WTC11 (cell line): ENCODE measurements around the gene TRIOBP. TPM values are rescaled to one million over a fixed set of nuclear protein-coding genes. Genes with fewer than 3 reads are reported as not detected.

Experiments
- ATAC-seq: fragments of 200-7000 bp; cut with Tn5 transposase; 2 replicates; pipeline ENCODE4 v1.10.0; 2021; ENCODE audit warnings: mild to moderate bottlenecking, moderate library complexity
- CTCF ChIA-PET: fragments of 300-600 bp; sonication (Branson Sonifier 250); formaldehyde crosslinking; loops from one replicate; lab custom pipeline; 2021; ENCODE audit warnings: antibody characterized with exemption; lab: Charles Lee
- POLR2A ChIA-PET: fragments of 350-600 bp; sonication (Branson Sonifier 250); formaldehyde crosslinking; loops from one replicate; lab custom pipeline; 2021; ENCODE audit warnings: antibody characterized with exemption; lab: Charles Lee
- DNase-seq: peaks from one replicate; pipeline ENCODE4 v3.0.0; 2021; ENCODE audit warnings: low spot score
- H3K27ac Mint-ChIP-seq: 2 replicates; pipeline ENCODE4 v1.8.0; 2021; ENCODE audit warnings: mixed read lengths
- H3K27me3 Mint-ChIP-seq: 2 replicates; pipeline ENCODE4 v1.8.0; 2021; ENCODE audit warnings: low read depth, mild to moderate bottlenecking, moderate library complexity, mixed read lengths
- H3K36me3 Mint-ChIP-seq: 2 replicates; pipeline ENCODE4 v1.8.0; 2021; ENCODE audit warnings: mixed read lengths
- H3K4me1 Mint-ChIP-seq: 2 replicates; pipeline ENCODE4 v1.8.0; 2022; ENCODE audit warnings: mixed read lengths
- H3K4me3 Mint-ChIP-seq: 2 replicates; pipeline ENCODE4 v1.8.0; 2021; ENCODE audit warnings: mild to moderate bottlenecking, moderate library complexity, mixed read lengths
- H3K9me3 Mint-ChIP-seq: 2 replicates; pipeline ENCODE4 v1.8.0; 2021; ENCODE audit warnings: mixed read lengths
- ARID4B ChIP-seq: sonication (generic); formaldehyde crosslinking; IDR thresholded peaks from 2 replicates; pipeline ENCODE4 v1.8.0; 2023; ENCODE audit warnings: missing genetic modification reagents, mild to moderate bottlenecking, borderline replicate concordance
- CDX4 ChIP-seq: fragments of 250-450 bp; sonication (Bioruptor Pico); IDR thresholded peaks from 2 replicates; pipeline ENCODE4 v1.9.0; 2021; ENCODE audit warnings: moderate library complexity, mild to moderate bottlenecking, inconsistent platforms, borderline replicate concordance
- ELF4 ChIP-seq: sonication (generic); formaldehyde crosslinking; IDR thresholded peaks from 2 replicates; pipeline ENCODE4 v1.8.1; 2022; ENCODE audit warnings: low read depth, mild to moderate bottlenecking, moderate library complexity, missing genetic modification reagents
- ESRRA ChIP-seq: sonication (generic); formaldehyde crosslinking; IDR thresholded peaks from 2 replicates; pipeline ENCODE4 v1.8.1; 2022; ENCODE audit warnings: mild to moderate bottlenecking, missing genetic modification reagents, borderline replicate concordance
- ETV6 ChIP-seq: sonication (generic); formaldehyde crosslinking; IDR thresholded peaks from 2 replicates; pipeline ENCODE4 v1.8.1; 2022; ENCODE audit warnings: mild to moderate bottlenecking, missing genetic modification reagents
- FOXJ3 ChIP-seq: sonication (generic); formaldehyde crosslinking; IDR thresholded peaks from 2 replicates; pipeline ENCODE4 v1.9.0; 2021; ENCODE audit warnings: missing genetic modification reagents, mild to moderate bottlenecking, borderline replicate concordance
- GABPB1 ChIP-seq: sonication (generic); formaldehyde crosslinking; IDR thresholded peaks from 2 replicates; pipeline ENCODE4 v1.8.1; 2023; ENCODE audit warnings: mild to moderate bottlenecking, missing genetic modification reagents
- HMGA2 ChIP-seq: fragments of 250-450 bp; sonication (Bioruptor Pico); IDR thresholded peaks from 2 replicates; pipeline ENCODE4 v1.4.0; 2021; ENCODE audit warnings: mild to moderate bottlenecking, moderate library complexity
- JUN ChIP-seq: sonication (generic); formaldehyde crosslinking; IDR thresholded peaks from 2 replicates; pipeline ENCODE4 v1.8.0; 2023; ENCODE audit warnings: mild to moderate bottlenecking, missing genetic modification reagents
- NFYB ChIP-seq: sonication (generic); formaldehyde crosslinking; conservative IDR thresholded peaks from 2 replicates; pipeline ENCODE4 v1.8.0; 2022; ENCODE audit warnings: low read depth, missing genetic modification reagents
- SMAD3 ChIP-seq: sonication (generic); formaldehyde crosslinking; IDR thresholded peaks from 2 replicates; pipeline ENCODE4 v1.8.0; 2022; ENCODE audit warnings: missing genetic modification reagents, mild to moderate bottlenecking, borderline replicate concordance
- SOX15 ChIP-seq: fragments of 250-450 bp; sonication (Bioruptor Pico); IDR thresholded peaks from 2 replicates; pipeline ENCODE4 v1.9.0; 2021; ENCODE audit warnings: mild to moderate bottlenecking
- USF2 ChIP-seq: sonication (generic); formaldehyde crosslinking; IDR thresholded peaks from 2 replicates; pipeline ENCODE4 v1.8.1; 2023; ENCODE audit warnings: mild to moderate bottlenecking, missing genetic modification reagents, moderate library complexity
- ZNF121 ChIP-seq: sonication (generic); formaldehyde crosslinking; IDR thresholded peaks from 2 replicates; pipeline ENCODE4 v1.8.0; 2023; ENCODE audit warnings: missing genetic modification reagents
- ZNF263 ChIP-seq: sonication (generic); formaldehyde crosslinking; IDR thresholded peaks from 2 replicates; pipeline ENCODE4 v1.8.1; 2022; ENCODE audit warnings: low read depth, mild to moderate bottlenecking, moderate library complexity, missing genetic modification reagents
- total RNA-seq: library from RNA; stranded (reverse); gene quantifications from 3 replicates; pipeline ENCODE4 v1.2.3, GENCODE V29; 2021
- TF ChIP-seq, protein P1 (sequence below): sonication (generic); formaldehyde crosslinking; IDR thresholded peaks from 2 replicates; pipeline ENCODE4 v1.8.1; 2022; ENCODE audit warnings: mild to moderate bottlenecking, moderate library complexity, missing genetic modification reagents
- TF ChIP-seq, protein P2 (sequence below): fragments of 250-450 bp; sonication (Bioruptor Pico); IDR thresholded peaks from 2 replicates; pipeline ENCODE4 v1.9.0; 2021; ENCODE audit warnings: mild to moderate bottlenecking
- TF ChIP-seq, protein P3 (sequence below): sonication (generic); formaldehyde crosslinking; IDR thresholded peaks from 2 replicates; pipeline ENCODE4 v1.8.1; 2022; ENCODE audit warnings: missing genetic modification reagents, borderline replicate concordance

Gene TRIOBP
- total RNA-seq, 1 experiment from 2014 or later: 54.0 TPM

- ChIA-PET POLR2A (interaction anchor here (0.7 kb wide), 1 partner anchor 522 kb away, joined by 5 read pairs; no protein-coding TSS in a partner anchor), CTCF (interaction anchor here (0.6 to 2.8 kb wide), 5 partner anchors 12 to 268 kb away, joined by 3 to 21 read pairs (median 4); partner anchors contain the start of genes C22orf23 and TRIOBP)
- DNase-seq (no peak), ATAC-seq (no peak)
- Mint-ChIP-seq H3K9me3 (no peaks in the 10 kb centered on the region), H3K4me1 (peaks cover 10% of the 10 kb centered on the region), H3K4me3 (peak overlapping the region; percentile 99; the same call in 1 of the 2 replicates), H3K36me3 (peaks cover 7% of the 10 kb centered on the region)
- no peak for TF ChIP-seq CDX4 (CRISPR knock-in tag)
- TF ChIP-seq, protein P1, sequence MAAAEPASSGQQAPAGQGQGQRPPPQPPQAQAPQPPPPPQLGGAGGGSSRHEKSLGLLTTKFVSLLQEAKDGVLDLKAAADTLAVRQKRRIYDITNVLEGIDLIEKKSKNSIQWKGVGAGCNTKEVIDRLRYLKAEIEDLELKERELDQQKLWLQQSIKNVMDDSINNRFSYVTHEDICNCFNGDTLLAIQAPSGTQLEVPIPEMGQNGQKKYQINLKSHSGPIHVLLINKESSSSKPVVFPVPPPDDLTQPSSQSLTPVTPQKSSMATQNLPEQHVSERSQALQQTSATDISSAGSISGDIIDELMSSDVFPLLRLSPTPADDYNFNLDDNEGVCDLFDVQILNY: no peak
- no peak for TF ChIP-seq ETV6 (CRISPR knock-in tag)
- no peak for TF ChIP-seq JUN (CRISPR knock-in tag)
- TF ChIP-seq HMGA2 (CRISPR knock-in tag): no peak
- no peak for TF ChIP-seq ARID4B (CRISPR knock-in tag)
- TF ChIP-seq, protein P2, sequence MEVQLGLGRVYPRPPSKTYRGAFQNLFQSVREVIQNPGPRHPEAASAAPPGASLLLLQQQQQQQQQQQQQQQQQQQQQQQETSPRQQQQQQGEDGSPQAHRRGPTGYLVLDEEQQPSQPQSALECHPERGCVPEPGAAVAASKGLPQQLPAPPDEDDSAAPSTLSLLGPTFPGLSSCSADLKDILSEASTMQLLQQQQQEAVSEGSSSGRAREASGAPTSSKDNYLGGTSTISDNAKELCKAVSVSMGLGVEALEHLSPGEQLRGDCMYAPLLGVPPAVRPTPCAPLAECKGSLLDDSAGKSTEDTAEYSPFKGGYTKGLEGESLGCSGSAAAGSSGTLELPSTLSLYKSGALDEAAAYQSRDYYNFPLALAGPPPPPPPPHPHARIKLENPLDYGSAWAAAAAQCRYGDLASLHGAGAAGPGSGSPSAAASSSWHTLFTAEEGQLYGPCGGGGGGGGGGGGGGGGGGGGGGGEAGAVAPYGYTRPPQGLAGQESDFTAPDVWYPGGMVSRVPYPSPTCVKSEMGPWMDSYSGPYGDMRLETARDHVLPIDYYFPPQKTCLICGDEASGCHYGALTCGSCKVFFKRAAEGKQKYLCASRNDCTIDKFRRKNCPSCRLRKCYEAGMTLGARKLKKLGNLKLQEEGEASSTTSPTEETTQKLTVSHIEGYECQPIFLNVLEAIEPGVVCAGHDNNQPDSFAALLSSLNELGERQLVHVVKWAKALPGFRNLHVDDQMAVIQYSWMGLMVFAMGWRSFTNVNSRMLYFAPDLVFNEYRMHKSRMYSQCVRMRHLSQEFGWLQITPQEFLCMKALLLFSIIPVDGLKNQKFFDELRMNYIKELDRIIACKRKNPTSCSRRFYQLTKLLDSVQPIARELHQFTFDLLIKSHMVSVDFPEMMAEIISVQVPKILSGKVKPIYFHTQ (CRISPR knock-in tag): no peak
- no peak for TF ChIP-seq ESRRA (CRISPR knock-in tag)
- no peak for TF ChIP-seq USF2 (CRISPR knock-in tag)
- TF ChIP-seq, all 79 proteins: peak for 0
- Mint-ChIP-seq H3K27me3 (peaks cover 5% of the 10 kb centered on the region), H3K27ac (no peak overlapping the region)
Observed at GRCh38 chr22:37684803-37685615, 11.8 kb upstream of the TRIOBP start.

DNA sequence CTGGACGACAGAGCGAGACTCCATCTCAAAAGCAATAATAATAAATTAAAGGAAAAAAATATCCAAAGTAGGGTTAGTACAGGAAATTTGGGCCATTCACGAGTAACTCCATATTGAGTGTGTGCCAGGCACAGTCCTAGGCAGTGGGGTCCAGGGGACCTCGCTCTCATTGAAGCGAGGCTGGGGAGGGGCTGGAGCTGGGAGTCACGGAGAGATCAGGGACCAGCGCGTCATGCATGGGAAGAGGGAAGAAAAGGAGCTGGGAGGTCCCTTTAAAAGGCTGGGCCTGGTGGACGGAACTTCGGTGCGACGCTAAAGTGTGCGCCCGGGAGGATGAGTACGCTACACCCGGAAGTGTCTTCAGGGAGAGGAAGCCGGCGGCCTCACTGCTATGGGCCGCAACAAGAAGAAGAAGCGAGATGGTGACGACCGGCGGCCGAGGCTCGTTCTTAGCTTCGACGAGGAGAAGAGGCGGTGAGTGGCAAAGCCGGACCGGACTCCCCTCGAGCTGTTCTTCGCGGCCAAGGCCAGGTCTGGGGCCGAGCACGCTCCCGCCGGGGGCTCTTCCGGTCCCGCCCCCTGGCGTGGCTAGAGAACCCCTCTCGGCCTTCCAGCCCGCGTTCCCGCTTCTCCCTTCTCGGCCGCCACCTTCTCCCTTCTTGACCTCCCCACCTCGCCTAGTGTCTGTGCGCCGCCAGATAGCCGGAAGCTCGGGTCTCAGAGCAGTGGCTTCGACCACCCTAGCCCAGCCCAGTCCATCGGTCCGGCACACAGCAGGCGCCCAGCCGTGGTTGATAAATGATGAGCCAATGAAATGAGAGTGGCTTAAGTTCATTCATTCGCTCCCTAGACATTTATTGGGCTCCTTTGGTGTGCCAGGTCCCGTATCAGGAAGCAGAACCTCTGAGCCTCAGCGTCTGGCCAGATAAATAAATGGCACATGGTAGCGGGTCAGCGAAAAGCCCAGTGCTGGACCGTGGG, 10.6 kb upstream of the TRIOBP start, which contains the start of gene NOL12:
Gene NOL12 (plus strand): TSS at position 342 of the 981 bp plus-strand sequence. CDS start 50 bp downstream, at position 392.
- CTCF ChIA-PET: interaction anchor here (0.8 to 2.8 kb wide), 10 partner anchors 10 to 95 kb away, joined by 3 to 21 read pairs (median 8); partner anchors contain the start of genes GGA1, PDXP and TRIOBP
- POLR2A ChIA-PET: interaction anchor here (0.6 to 1.4 kb wide), 6 partner anchors 19 to 93 kb away, joined by 3 to 6 read pairs (median 4); partner anchors contain the start of genes GGA1 and PDXP
- TF ChIP-seq SOX15 (CRISPR knock-in tag): no peak
- peak; percentile 62; the same call in 1 of the 2 replicates for TF ChIP-seq JUN (CRISPR knock-in tag)
- TF ChIP-seq GABPB1: peak; percentile 88
- TF ChIP-seq ZNF121: peak; percentile 95; the same call in 1 of the 2 replicates
- TF ChIP-seq ELF4 (CRISPR knock-in tag): no peak
- TF ChIP-seq, protein P3, sequence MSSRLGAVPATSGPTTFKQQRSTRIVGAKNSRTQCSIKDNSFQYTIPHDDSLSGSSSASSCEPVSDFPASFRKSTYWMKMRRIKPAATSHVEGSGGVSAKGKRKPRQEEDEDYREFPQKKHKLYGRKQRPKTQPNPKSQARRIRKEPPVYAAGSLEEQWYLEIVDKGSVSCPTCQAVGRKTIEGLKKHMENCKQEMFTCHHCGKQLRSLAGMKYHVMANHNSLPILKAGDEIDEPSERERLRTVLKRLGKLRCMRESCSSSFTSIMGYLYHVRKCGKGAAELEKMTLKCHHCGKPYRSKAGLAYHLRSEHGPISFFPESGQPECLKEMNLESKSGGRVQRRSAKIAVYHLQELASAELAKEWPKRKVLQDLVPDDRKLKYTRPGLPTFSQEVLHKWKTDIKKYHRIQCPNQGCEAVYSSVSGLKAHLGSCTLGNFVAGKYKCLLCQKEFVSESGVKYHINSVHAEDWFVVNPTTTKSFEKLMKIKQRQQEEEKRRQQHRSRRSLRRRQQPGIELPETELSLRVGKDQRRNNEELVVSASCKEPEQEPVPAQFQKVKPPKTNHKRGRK (CRISPR knock-in tag): no peak
- no peak for TF ChIP-seq ZNF263 (CRISPR knock-in tag)
- peak; percentile 34; the same call in 1 of the 2 replicates for TF ChIP-seq NFYB (CRISPR knock-in tag)
- peak; percentile 54; the same call in 1 of the 2 replicates for TF ChIP-seq SMAD3
- TF ChIP-seq FOXJ3 (CRISPR knock-in tag): no peak

More for the DNA sequence above, 10.6 kb upstream of the TRIOBP start, which contains the start of gene NOL12:
- peaks cover 1% of the 10 kb centered on the region for H3K27me3 Mint-ChIP-seq
- no peaks in the 10 kb centered on the region for H3K9me3 Mint-ChIP-seq
- H3K27ac Mint-ChIP-seq: peak within 1 kb of the TSS; percentile 96
- peaks cover 10% of the 10 kb centered on the region for H3K4me1 Mint-ChIP-seq
- H3K4me3 Mint-ChIP-seq: peak within 1 kb of the TSS; percentile 99
- peak; percentile 84 for DNase-seq
- peaks cover 17% of the 10 kb centered on the region for H3K36me3 Mint-ChIP-seq
- ATAC-seq: peak; percentile 84
